ENCODE measurements around the gene TBCC. TPM values are rescaled to one million over a fixed set of nuclear protein-coding genes. Genes with fewer than 3 reads are reported as not detected.

TBCC gene
- total and polyA plus RNA-seq, 10 of the 15 experiments (the other 5 are each of a cell fraction or from before 2014, with no cell fraction given), result 2.5 to 41.9 (median 20.3) TPM

DNA sequence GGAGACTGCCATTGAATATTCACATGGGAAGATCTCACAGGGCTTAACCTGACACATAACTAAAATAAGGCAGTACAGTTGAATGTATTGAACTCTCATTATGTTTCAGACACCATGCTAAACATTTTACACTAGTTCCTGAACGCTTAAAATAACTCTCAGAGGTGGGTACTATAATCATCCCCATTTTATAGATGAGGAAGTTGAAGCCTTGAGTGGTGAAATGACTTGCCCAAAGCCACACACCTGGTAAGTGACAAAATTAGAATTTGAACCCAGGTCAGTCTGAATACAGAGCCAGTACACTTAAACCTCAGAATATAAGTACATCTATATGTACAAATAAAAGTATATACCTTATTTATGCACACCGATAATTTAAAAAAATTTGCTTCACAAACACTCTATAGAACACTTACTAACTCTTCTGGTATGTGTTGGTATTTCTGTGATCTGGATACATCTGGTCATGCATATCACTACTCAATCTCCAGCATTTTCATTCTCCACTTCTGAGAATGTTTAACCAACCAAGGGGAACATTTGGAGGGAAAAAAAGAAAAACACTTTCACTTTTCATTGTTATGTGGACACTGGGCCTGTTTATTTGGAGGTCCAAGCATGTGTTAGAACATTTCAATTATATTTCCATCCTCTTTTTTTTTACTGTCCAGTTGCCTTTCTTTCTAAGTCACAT is 31.4 kb upstream of the TBCC start (continued):
- TF ChIP-seq, protein P1, sequence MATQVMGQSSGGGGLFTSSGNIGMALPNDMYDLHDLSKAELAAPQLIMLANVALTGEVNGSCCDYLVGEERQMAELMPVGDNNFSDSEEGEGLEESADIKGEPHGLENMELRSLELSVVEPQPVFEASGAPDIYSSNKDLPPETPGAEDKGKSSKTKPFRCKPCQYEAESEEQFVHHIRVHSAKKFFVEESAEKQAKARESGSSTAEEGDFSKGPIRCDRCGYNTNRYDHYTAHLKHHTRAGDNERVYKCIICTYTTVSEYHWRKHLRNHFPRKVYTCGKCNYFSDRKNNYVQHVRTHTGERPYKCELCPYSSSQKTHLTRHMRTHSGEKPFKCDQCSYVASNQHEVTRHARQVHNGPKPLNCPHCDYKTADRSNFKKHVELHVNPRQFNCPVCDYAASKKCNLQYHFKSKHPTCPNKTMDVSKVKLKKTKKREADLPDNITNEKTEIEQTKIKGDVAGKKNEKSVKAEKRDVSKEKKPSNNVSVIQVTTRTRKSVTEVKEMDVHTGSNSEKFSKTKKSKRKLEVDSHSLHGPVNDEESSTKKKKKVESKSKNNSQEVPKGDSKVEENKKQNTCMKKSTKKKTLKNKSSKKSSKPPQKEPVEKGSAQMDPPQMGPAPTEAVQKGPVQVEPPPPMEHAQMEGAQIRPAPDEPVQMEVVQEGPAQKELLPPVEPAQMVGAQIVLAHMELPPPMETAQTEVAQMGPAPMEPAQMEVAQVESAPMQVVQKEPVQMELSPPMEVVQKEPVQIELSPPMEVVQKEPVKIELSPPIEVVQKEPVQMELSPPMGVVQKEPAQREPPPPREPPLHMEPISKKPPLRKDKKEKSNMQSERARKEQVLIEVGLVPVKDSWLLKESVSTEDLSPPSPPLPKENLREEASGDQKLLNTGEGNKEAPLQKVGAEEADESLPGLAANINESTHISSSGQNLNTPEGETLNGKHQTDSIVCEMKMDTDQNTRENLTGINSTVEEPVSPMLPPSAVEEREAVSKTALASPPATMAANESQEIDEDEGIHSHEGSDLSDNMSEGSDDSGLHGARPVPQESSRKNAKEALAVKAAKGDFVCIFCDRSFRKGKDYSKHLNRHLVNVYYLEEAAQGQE (IDR thresholded peaks at IDR 0.05; ENCODE audit: low read depth, low read length), result no peak
- peak; percentile 57; the same call in 1 of the 2 replicates for TF ChIP-seq IKZF1 (conservative IDR thresholded peaks at IDR 0.05)
- peak; percentile 96 for TF ChIP-seq MEF2A (IDR thresholded peaks at IDR 0.05; ENCODE audit: insufficient read depth, low read depth, low read length)
- no peak for TF ChIP-seq HDAC2 (IDR thresholded peaks at IDR 0.05)
- 0 out of 2 replicates have a peak, but pooled peaks have one; percentile 44 for TF ChIP-seq BCL11A (IDR thresholded peaks at IDR 0.05; ENCODE audit: low read depth, low read length)
- no peak; the same call in none of the 2 replicates for TF ChIP-seq ATF7 (IDR thresholded peaks at IDR 0.05; ENCODE audit: low read depth)
- TF ChIP-seq, protein P2, sequence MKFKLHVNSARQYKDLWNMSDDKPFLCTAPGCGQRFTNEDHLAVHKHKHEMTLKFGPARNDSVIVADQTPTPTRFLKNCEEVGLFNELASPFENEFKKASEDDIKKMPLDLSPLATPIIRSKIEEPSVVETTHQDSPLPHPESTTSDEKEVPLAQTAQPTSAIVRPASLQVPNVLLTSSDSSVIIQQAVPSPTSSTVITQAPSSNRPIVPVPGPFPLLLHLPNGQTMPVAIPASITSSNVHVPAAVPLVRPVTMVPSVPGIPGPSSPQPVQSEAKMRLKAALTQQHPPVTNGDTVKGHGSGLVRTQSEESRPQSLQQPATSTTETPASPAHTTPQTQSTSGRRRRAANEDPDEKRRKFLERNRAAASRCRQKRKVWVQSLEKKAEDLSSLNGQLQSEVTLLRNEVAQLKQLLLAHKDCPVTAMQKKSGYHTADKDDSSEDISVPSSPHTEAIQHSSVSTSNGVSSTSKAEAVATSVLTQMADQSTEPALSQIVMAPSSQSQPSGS (IDR thresholded peaks at IDR 0.05; ENCODE audit: low read length), result peak; percentile 93
- peak; percentile 93 for TF ChIP-seq JUNB (IDR thresholded peaks at IDR 0.05)
- no peak for TF ChIP-seq SMAD1 (IDR thresholded peaks at IDR 0.05; ENCODE audit: low read depth, partially characterized antibody)
- TF ChIP-seq IRF4 (IDR thresholded peaks at IDR 0.05; ENCODE audit: low read depth, low read length), result peak; percentile 88
- TF ChIP-seq SREBF1 (IDR thresholded peaks at IDR 0.05; ENCODE audit: low read length), result no peak
- TF ChIP-seq, protein P3, sequence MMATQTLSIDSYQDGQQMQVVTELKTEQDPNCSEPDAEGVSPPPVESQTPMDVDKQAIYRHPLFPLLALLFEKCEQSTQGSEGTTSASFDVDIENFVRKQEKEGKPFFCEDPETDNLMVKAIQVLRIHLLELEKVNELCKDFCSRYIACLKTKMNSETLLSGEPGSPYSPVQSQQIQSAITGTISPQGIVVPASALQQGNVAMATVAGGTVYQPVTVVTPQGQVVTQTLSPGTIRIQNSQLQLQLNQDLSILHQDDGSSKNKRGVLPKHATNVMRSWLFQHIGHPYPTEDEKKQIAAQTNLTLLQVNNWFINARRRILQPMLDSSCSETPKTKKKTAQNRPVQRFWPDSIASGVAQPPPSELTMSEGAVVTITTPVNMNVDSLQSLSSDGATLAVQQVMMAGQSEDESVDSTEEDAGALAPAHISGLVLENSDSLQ (IDR thresholded peaks at IDR 0.05), result 0 out of 2 replicates have a peak, but pooled peaks have one; percentile 7
- TF ChIP-seq TBL1XR1 (IDR thresholded peaks at IDR 0.05; ENCODE audit: low read depth, low read length), result peak; percentile 45
- no peak for TF ChIP-seq POLR2AphosphoS5 (IDR thresholded peaks at IDR 0.05; ENCODE audit: low read length)
- peak; percentile 67; the same call in 1 of the 2 replicates for TF ChIP-seq TCF12 (IDR thresholded peaks at IDR 0.05; ENCODE audit: low read depth, low read length)
- TF ChIP-seq CREM (IDR thresholded peaks at IDR 0.05; ENCODE audit: low read depth), result peak; percentile 26; the same call in 1 of the 2 replicates
- no peak for TF ChIP-seq FOS (IDR thresholded peaks at IDR 0.05; ENCODE audit: borderline replicate concordance, extremely low read depth, insufficient read length)
- TF ChIP-seq, protein P4, sequence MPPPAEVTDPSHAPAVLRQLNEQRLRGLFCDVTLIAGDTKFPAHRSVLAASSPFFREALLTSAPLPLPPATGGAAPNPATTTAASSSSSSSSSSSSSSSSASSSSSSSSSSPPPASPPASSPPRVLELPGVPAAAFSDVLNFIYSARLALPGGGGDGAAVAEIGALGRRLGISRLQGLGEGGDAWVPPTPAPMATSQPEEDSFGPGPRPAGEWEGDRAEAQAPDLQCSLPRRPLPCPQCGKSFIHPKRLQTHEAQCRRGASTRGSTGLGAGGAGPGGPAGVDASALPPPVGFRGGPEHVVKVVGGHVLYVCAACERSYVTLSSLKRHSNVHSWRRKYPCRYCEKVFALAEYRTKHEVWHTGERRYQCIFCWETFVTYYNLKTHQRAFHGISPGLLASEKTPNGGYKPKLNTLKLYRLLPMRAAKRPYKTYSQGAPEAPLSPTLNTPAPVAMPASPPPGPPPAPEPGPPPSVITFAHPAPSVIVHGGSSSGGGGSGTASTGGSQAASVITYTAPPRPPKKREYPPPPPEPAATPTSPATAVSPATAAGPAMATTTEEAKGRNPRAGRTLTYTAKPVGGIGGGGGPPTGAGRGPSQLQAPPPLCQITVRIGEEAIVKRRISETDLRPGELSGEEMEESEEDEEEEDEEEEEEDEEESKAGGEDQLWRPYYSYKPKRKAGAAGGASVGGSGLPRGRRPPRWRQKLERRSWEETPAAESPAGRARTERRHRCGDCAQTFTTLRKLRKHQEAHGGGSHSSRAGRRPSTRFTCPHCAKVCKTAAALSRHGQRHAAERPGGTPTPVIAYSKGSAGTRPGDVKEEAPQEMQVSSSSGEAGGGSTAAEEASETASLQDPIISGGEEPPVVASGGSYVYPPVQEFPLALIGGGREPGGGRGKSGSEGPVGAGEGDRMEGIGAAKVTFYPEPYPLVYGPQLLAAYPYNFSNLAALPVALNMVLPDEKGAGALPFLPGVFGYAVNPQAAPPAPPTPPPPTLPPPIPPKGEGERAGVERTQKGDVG (CRISPR knock-in tag; IDR thresholded peaks at IDR 0.05), result no peak
- TF ChIP-seq, protein P5, sequence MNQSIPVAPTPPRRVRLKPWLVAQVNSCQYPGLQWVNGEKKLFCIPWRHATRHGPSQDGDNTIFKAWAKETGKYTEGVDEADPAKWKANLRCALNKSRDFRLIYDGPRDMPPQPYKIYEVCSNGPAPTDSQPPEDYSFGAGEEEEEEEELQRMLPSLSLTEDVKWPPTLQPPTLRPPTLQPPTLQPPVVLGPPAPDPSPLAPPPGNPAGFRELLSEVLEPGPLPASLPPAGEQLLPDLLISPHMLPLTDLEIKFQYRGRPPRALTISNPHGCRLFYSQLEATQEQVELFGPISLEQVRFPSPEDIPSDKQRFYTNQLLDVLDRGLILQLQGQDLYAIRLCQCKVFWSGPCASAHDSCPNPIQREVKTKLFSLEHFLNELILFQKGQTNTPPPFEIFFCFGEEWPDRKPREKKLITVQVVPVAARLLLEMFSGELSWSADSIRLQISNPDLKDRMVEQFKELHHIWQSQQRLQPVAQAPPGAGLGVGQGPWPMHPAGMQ (IDR thresholded peaks at IDR 0.05; ENCODE audit: borderline replicate concordance), result no peak
- no peak for TF ChIP-seq PAX5 (IDR thresholded peaks at IDR 0.05; ENCODE audit: borderline replicate concordance, low read depth, low read length)
- no peak for TF ChIP-seq MXI1 (IDR thresholded peaks at IDR 0.05; ENCODE audit: low read depth, low read length)
